B cell (primary cell): Measurements from ENCODE around the gene WRAP73. TPM values are rescaled to one million over a fixed set of nuclear protein-coding genes. Genes with fewer than 3 reads are reported as not detected.

Experiments
- ATAC-seq: fragments of 200-7000 bp; cut with Tn5 transposase; one replicate; pipeline ENCODE4 v1.10.0; 2021; ENCODE audit warnings: low read depth, mild to moderate bottlenecking, moderate number of reproducible peaks, moderate library complexity
- CTCF ChIA-PET: fragments of 350-600 bp; sonication (Branson Sonifier 250); formaldehyde crosslinking; loops from one replicate; lab custom pipeline; 2021; ENCODE audit warnings: antibody characterized with exemption, inconsistent platforms; lab: Charles Lee
- POLR2A ChIA-PET: fragments of 350-600 bp; sonication (Branson Sonifier 250); formaldehyde crosslinking; loops from one replicate; lab custom pipeline; 2021; ENCODE audit warnings: antibody characterized with exemption; lab: Charles Lee
- DNase-seq: peaks from one replicate; pipeline ENCODE4 v3.0.0; 2013
- H2AFZ ChIP-seq: 2 replicates; pipeline ENCODE4 v1.6.1; 2012; ENCODE audit warnings: mild to moderate bottlenecking, low read depth, low read length; ENCODE audit not compliant: insufficient read depth, poor library complexity, severe bottlenecking
- H3K27ac ChIP-seq, 2 donors: 1 replicate in 1 of 2; 2 replicates in 1 of 2; pipeline ENCODE4 v1.5.1; 2012 to 2013; ENCODE audit warnings: low read length in 2 of 2, mild to moderate bottlenecking in 2 of 2, moderate library complexity in 1 of 2
- H3K27me3 ChIP-seq, 4 experiments: fragments of 200-600 bp in 1 of 4; sonication (generic) in 1 of 4; replicated peaks in 1 of 4; 1 replicate in 2 of 4; 2 replicates in 2 of 4; pipeline versions ENCODE4 v1.6.1 to v1.7.0; 2013 to 2016; ENCODE audit warnings: low read length in 3 of 4, mild to moderate bottlenecking in 2 of 4, mixed read lengths in 1 of 4, moderate library complexity in 1 of 4; ENCODE audit not compliant: insufficient read depth in 4 of 4, control insufficient read depth in 3 of 4; ENCODE audit errors: control extremely low read depth in 1 of 4
- H3K36me3 ChIP-seq, 2 experiments: replicated peaks in 1 of 2; 1 replicate in 1 of 2; 2 replicates in 1 of 2; pipeline versions ENCODE4 v1.6.1 to v1.7.1; 2013; ENCODE audit warnings: low read length in 1 of 2; ENCODE audit not compliant: insufficient read depth in 2 of 2, control insufficient read depth in 1 of 2; ENCODE audit errors: control extremely low read depth in 1 of 2, extremely low read depth in 1 of 2
- H3K4me1 ChIP-seq, 2 donors: fragments of 200-600 bp in 1 of 2; sonication (generic) in 1 of 2; 1 replicate in 1 of 2; 2 replicates in 1 of 2; pipeline versions ENCODE4 v1.5.1 to v1.6.1; 2013 to 2017; ENCODE audit warnings: low read length in 2 of 2; ENCODE audit not compliant: control insufficient read depth in 2 of 2, insufficient read depth in 2 of 2
- H3K4me2 ChIP-seq: replicated peaks from 2 replicates; pipeline ENCODE3; 2012; ENCODE audit warnings: mild to moderate bottlenecking, low read depth, low read length; ENCODE audit not compliant: poor library complexity, severe bottlenecking
- H3K4me3 ChIP-seq, 5 experiments: fragments of 200-600 bp in 1 of 5; sonication (generic) in 1 of 5; 1 replicate in 3 of 5; 2 replicates in 2 of 5; pipeline versions ENCODE4 v1.5.1 to v1.7.0; 2011 to 2016; ENCODE audit warnings: low read length in 4 of 5, mild to moderate bottlenecking in 4 of 5, low read depth in 2 of 5, control low read depth in 1 of 5, moderate library complexity in 1 of 5; ENCODE audit not compliant: insufficient read depth in 1 of 5; ENCODE audit errors: control extremely low read depth in 1 of 5, extremely low read depth in 1 of 5
- H3K79me2 ChIP-seq: fragments of 200-600 bp; sonication (generic); one replicate; pipeline ENCODE4 v1.6.0; 2016; ENCODE audit warnings: low read length; ENCODE audit not compliant: control insufficient read depth, insufficient read depth
- H3K9ac ChIP-seq: fragments of 200-600 bp; sonication (generic); 2 replicates; pipeline ENCODE4 v1.6.1; 2017; ENCODE audit warnings: mild to moderate bottlenecking, low read length, moderate library complexity
- H3K9me3 ChIP-seq, 3 donors: one replicate each; pipeline versions ENCODE4 v1.6.1 to v1.7.1; 2013; ENCODE audit warnings: low read length in 2 of 3; ENCODE audit not compliant: control insufficient read depth in 2 of 3, insufficient read depth in 1 of 3; ENCODE audit errors: control extremely low read depth in 1 of 3
- H4K20me1 ChIP-seq: 2 replicates; pipeline ENCODE4 v1.6.0; 2012; ENCODE audit warnings: mild to moderate bottlenecking, low read length; ENCODE audit not compliant: insufficient read depth, control insufficient read depth, poor library complexity, severe bottlenecking
- H3K27ac Mint-ChIP-seq: one replicate; pipeline ENCODE4 v1.8.0; 2021; ENCODE audit warnings: mixed read lengths
- H3K27me3 Mint-ChIP-seq: one replicate; pipeline ENCODE4 v1.8.0; 2021; ENCODE audit warnings: mixed read lengths
- H3K4me1 Mint-ChIP-seq: one replicate; pipeline ENCODE4 v1.8.0; 2021; ENCODE audit warnings: mixed read lengths
- H3K4me3 Mint-ChIP-seq: one replicate; pipeline ENCODE4 v1.8.0; 2021; ENCODE audit warnings: mixed read lengths
- H3K9me3 Mint-ChIP-seq: one replicate; pipeline ENCODE4 v1.8.0; 2022; ENCODE audit warnings: mixed read lengths; ENCODE audit not compliant: insufficient read depth
- CTCF ChIP-seq: fragments of 200-600 bp; IDR thresholded peaks from one replicate; pipeline ENCODE4 v1.8.0; 2022; ENCODE audit warnings: antibody characterized with exemption, mild to moderate bottlenecking
- EZH2 ChIP-seq: IDR thresholded peaks from 2 replicates; pipeline ENCODE4 v1.6.1; 2012; ENCODE audit warnings: borderline replicate concordance, low read depth, mild to moderate bottlenecking, moderate library complexity, low read length; ENCODE audit not compliant: insufficient read depth, poor library complexity, severe bottlenecking
- WGBS: methylation state at CpG from one replicate; pipeline ENCODE4 v1.1.5; 2013; ENCODE audit warnings: missing lambda C conversion rate; ENCODE audit not compliant: insufficient coverage; 5-methylcytosine and 5-hydroxymethylcytosine counted together
- intact Hi-C: fragments of 100-400 bp; cut with micrococcal nuclease; formaldehyde crosslinking; loops from one replicate; pipeline ENCODE4 v1.10.0; 2022
- polyA plus RNA-seq: library from polyadenylated mRNA; depleted of rRNA; stranded (reverse); fragments of >200 nt; gene quantifications from 2 replicates; pipeline ENCODE4 v1.2.3, GENCODE V29; 2012
- total RNA-seq, 2 donors: library from RNA; stranded (reverse); fragments of 120-200 nt in 1 of 2; gene quantifications; 1 replicate in 1 of 2; 2 replicates in 1 of 2; pipeline versions ENCODE4 v1.2.3 to v1.2.4, GENCODE V29; 2013 to 2022

The WRAP73 gene
- total and polyA plus RNA-seq, 2 donors (not counting 1 experiment from before 2014, with no cell fraction given): 37.1 to 68.5 TPM

DNA sequence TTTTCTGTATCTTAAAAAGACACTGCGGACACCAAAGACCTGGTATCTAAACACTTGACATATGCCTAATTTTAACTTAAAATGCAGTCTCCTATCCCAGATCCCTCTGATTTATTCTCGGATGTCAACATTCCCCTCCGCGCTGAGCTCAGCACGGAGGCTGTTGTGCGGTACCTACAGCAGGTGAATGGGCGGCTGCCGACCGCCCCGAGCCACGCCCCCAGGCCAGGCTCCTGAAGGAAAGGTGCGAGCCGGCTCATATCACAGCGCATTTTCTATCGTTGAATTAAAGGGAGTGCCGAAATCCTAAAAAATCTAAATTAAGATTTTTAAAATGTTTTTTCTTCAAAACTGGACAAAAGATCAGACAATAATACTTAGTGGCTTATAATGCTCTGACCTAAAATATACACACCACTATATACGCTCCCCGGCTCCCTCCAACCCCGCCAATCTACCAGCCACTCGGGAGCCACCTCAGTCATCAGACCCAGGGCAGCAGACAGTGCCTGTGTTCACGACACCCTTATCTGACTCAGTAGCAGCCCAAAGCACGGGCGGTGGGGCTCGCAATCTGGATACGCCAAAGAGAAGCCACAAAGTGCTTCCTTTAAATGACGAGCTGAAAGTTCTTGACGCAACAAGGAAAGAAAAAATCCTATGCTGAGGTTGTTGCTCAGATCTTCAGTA lies 4.1 kb downstream of the WRAP73 start:
- no peak for DNase-seq
- ATAC-seq: no peak
- H3K79me2 ChIP-seq: peaks cover 19% of the 10 kb centered on the region
- WGBS: 97% methylated on average over 19 of the region's 27 CpGs
- no peak overlapping the region for H3K4me3 Mint-ChIP-seq
- no peak overlapping the region for H3K27ac Mint-ChIP-seq
- H4K20me1 ChIP-seq: no peaks in the 10 kb centered on the region
- no peaks in the 10 kb centered on the region for H3K9me3 Mint-ChIP-seq
- peaks cover 0 to 4% (median 0%) of the 10 kb centered on the region in 3 donors for H3K9me3 ChIP-seq
- TF ChIP-seq CTCF (no peak), EZH2 (no peak)
- H3K9ac ChIP-seq: no peak overlapping the region
- H3K4me1 Mint-ChIP-seq: peaks cover 21% of the 10 kb centered on the region
- CTCF ChIA-PET: interaction anchor here (0.7 to 1.8 kb wide), 2 partner anchors 28 to 193 kb away, joined by 3 to 4 read pairs; no protein-coding TSS in a partner anchor
- H2AFZ ChIP-seq: no peak overlapping the region
- H3K27me3 ChIP-seq: peaks cover 0 to 7% (median 5%) of the 10 kb centered on the region in 4 experiments
- H3K36me3 ChIP-seq: peaks cover 3 to 25% of the 10 kb centered on the region in 2 experiments
- intact Hi-C loops: no loop called here
- H3K27ac ChIP-seq: no peak overlapping the region
- H3K4me1 ChIP-seq: peaks cover 17% of the 10 kb centered on the region in 2 donors
- no peak overlapping the region for H3K4me3 ChIP-seq
- POLR2A ChIA-PET: no interaction called here
- no peak overlapping the region for H3K4me2 ChIP-seq
- no peaks in the 10 kb centered on the region for H3K27me3 Mint-ChIP-seq

DNA sequence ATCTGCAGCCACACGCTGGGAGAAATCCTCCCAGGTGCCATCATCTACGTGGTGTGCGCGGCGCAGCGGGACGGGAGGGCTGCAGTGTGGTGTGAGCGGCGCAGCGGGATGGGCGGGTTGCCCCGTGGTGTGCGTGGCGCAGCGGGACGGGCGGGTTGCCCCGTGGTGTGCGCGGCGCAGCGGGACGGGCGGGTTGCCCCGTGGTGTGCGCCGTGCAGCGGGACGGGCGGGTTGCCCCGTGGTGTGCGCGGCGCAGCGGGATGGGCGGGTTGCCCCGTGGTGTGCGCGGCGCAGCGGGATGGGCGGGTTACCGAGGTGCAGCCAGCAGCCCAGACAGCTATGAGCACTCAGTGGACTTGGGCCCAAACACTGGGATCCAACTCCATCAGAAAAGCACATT lies 4.7 kb downstream of the WRAP73 start:
- H3K27ac Mint-ChIP-seq: no peak overlapping the region
- CTCF ChIA-PET: interaction anchor here (0.7 kb wide), 1 partner anchor 192 kb away, joined by 3 read pairs; no protein-coding TSS in a partner anchor
- TF ChIP-seq EZH2 (no peak), CTCF (no peak)

More for the DNA sequence above, 4.7 kb downstream of the WRAP73 start:
- no peaks in the 10 kb centered on the region for H3K27me3 Mint-ChIP-seq
- POLR2A ChIA-PET: no interaction called here
- no peaks in the 10 kb centered on the region for H3K9me3 Mint-ChIP-seq
- Histone ChIP-seq H3K27me3 (peaks cover 0 to under 1% (median under 1%) of the 10 kb centered on the region in 4 experiments), H3K27ac (no peak overlapping the region), H3K36me3 (peaks cover 3 to 26% of the 10 kb centered on the region in 2 experiments), H2AFZ (no peak overlapping the region), H3K4me1 (peaks cover 11% of the 10 kb centered on the region in 2 donors), H3K79me2 (peaks cover 21% of the 10 kb centered on the region), H3K9me3 (no peaks in the 10 kb centered on the region), H3K4me3 (no peak overlapping the region), H3K9ac (no peak overlapping the region), H4K20me1 (no peaks in the 10 kb centered on the region), H3K4me2 (no peak overlapping the region)
- H3K4me1 Mint-ChIP-seq: peaks cover 18% of the 10 kb centered on the region
- intact Hi-C loops: no loop called here
- H3K4me3 Mint-ChIP-seq: no peak overlapping the region
- WGBS: 97% methylated on average over 37 of the region's 43 CpGs
- DNase-seq: no peak
- ATAC-seq: no peak
